WTC11 (cell line): Measurements from ENCODE around the gene CCDC201.

ENCODE experiments used
- IRF2 ChIP-seq: sonication (generic); formaldehyde crosslinking; IDR thresholded peaks from 2 replicates; pipeline ENCODE4 v1.8.0; 2022; ENCODE audit warnings: low read depth, missing genetic modification reagents, borderline replicate concordance
- RELA ChIP-seq: sonication (generic); formaldehyde crosslinking; IDR thresholded peaks from 2 replicates; pipeline ENCODE4 v1.8.1; 2022; ENCODE audit warnings: missing genetic modification reagents, mild to moderate bottlenecking, borderline replicate concordance
- TF ChIP-seq, protein P1 (sequence below): sonication (generic); formaldehyde crosslinking; IDR thresholded peaks from 2 replicates; pipeline ENCODE4 v1.8.1; 2023; ENCODE audit warnings: mild to moderate bottlenecking, missing genetic modification reagents, moderate library complexity
- TF ChIP-seq, protein P2 (sequence below): fragments of 200-600 bp; IDR thresholded peaks from 2 replicates; pipeline ENCODE4 v1.8.0; 2022; ENCODE audit warnings: antibody characterized with exemption
- TF ChIP-seq, protein P3 (sequence below): sonication (generic); formaldehyde crosslinking; IDR thresholded peaks from 2 replicates; pipeline ENCODE4 v1.8.1; 2022; ENCODE audit warnings: low read depth, missing genetic modification reagents, borderline replicate concordance
- TF ChIP-seq, protein P4 (sequence below): sonication (generic); formaldehyde crosslinking; IDR thresholded peaks from 2 replicates; pipeline ENCODE4 v1.8.0; 2022; ENCODE audit warnings: mild to moderate bottlenecking, missing genetic modification reagents

DNA sequence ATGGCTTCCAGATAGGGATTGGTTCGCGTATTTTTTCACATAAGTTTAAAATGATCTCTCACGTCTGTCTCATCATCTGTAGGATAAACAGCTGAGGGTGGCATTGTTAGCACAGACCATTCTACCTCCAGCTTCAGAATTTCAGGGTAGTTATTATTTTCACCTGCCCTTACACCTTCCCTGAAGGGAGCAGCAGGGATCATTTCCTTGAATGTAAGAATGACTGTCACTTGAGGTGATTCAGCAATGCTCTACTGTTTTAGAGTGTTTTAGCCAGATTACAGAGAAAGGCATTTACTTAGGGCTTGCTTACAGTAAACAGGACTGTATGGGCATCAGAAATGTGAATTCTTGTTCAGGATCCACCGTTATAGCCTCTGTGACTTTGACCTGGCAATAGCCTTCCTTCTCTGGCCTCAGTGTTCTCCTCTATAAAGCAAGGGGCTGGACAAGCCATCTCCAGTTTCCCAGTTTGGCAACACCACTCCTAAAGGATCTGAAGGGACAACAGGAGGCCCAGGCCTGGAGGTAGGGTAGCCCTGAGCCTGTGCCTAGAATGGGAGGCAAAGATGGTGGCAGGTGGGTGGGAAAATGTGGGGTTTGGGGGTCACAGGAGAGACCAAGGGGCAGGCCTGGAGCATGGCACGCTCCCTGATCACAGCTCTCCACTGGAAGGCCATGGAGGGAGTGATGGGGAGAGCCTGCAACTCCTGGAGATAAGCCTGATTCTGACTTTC, 14.2 kb upstream of the CCDC201 start:
- TF ChIP-seq, protein P1, sequence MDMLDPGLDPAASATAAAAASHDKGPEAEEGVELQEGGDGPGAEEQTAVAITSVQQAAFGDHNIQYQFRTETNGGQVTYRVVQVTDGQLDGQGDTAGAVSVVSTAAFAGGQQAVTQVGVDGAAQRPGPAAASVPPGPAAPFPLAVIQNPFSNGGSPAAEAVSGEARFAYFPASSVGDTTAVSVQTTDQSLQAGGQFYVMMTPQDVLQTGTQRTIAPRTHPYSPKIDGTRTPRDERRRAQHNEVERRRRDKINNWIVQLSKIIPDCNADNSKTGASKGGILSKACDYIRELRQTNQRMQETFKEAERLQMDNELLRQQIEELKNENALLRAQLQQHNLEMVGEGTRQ (CRISPR knock-in tag): no peak
- TF ChIP-seq, protein P2, sequence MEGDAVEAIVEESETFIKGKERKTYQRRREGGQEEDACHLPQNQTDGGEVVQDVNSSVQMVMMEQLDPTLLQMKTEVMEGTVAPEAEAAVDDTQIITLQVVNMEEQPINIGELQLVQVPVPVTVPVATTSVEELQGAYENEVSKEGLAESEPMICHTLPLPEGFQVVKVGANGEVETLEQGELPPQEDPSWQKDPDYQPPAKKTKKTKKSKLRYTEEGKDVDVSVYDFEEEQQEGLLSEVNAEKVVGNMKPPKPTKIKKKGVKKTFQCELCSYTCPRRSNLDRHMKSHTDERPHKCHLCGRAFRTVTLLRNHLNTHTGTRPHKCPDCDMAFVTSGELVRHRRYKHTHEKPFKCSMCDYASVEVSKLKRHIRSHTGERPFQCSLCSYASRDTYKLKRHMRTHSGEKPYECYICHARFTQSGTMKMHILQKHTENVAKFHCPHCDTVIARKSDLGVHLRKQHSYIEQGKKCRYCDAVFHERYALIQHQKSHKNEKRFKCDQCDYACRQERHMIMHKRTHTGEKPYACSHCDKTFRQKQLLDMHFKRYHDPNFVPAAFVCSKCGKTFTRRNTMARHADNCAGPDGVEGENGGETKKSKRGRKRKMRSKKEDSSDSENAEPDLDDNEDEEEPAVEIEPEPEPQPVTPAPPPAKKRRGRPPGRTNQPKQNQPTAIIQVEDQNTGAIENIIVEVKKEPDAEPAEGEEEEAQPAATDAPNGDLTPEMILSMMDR: no peak
- TF ChIP-seq, protein P3, sequence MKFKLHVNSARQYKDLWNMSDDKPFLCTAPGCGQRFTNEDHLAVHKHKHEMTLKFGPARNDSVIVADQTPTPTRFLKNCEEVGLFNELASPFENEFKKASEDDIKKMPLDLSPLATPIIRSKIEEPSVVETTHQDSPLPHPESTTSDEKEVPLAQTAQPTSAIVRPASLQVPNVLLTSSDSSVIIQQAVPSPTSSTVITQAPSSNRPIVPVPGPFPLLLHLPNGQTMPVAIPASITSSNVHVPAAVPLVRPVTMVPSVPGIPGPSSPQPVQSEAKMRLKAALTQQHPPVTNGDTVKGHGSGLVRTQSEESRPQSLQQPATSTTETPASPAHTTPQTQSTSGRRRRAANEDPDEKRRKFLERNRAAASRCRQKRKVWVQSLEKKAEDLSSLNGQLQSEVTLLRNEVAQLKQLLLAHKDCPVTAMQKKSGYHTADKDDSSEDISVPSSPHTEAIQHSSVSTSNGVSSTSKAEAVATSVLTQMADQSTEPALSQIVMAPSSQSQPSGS (CRISPR knock-in tag): no peak
- TF ChIP-seq, protein P4, sequence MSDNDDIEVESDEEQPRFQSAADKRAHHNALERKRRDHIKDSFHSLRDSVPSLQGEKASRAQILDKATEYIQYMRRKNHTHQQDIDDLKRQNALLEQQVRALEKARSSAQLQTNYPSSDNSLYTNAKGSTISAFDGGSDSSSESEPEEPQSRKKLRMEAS (CRISPR knock-in tag): no peak
- no peak for TF ChIP-seq IRF2 (CRISPR knock-in tag)
- TF ChIP-seq RELA (CRISPR knock-in tag): no peak
